ENCODE results near the gene AP3S2.
"Not testable (repeated sequence)": the region's sequence is repeated elsewhere in the genome, so short reads cannot be mapped to it uniquely, and the experiment has no call there.

Gene AP3S2

GRCh38 chr15:89893696-89894447, at the start of gene AP3S2:
Gene AP3S2, minus strand, starts transcription at chr15:89893994. Its CDS starts 45 bp downstream, at chr15:89893949.
- no peak for TF ChIP-seq CTCF (IDR thresholded peaks at IDR 0.05)
- Histone ChIP-seq H3K27me3 (ENCODE audit: control insufficient read depth, insufficient read depth, low read length) (no peaks in the 10 kb centered on the region), H3K4me2 (ENCODE audit: low read length) (peak within 1 kb of the TSS; percentile 78), H3K79me2 (no peaks in the 10 kb centered on the region), H3K27ac (peak within 1 kb of the TSS; percentile 86), H3K9me3 (ENCODE audit: control insufficient read depth, low read length) (no peaks in the 10 kb centered on the region), H3K9ac (peak within 1 kb of the TSS; percentile 72), H3K4me3 (ENCODE audit: low read depth, low read length) (peak within 1 kb of the TSS; percentile 90), H3K36me3 (ENCODE audit: control insufficient read depth, insufficient read depth, low read length) (no peaks in the 10 kb centered on the region), H2AFZ (peak within 1 kb of the TSS; percentile 83), H3K4me1 (peaks cover 2% of the 10 kb centered on the region)

- Histone ChIP-seq H3K9me3 (ENCODE audit: control insufficient read depth, low read length) (no peaks in the 10 kb centered on the region), H3K27ac (no peak overlapping the region), H3K27me3 (ENCODE audit: control insufficient read depth, insufficient read depth, low read length) (no peaks in the 10 kb centered on the region), H3K79me2 (no peaks in the 10 kb centered on the region), H2AFZ (no peak overlapping the region), H3K4me1 (no peaks in the 10 kb centered on the region), H3K9ac (no peak overlapping the region), H3K4me2 (ENCODE audit: low read length) (no peak overlapping the region), H3K36me3 (ENCODE audit: control insufficient read depth, insufficient read depth, low read length) (no peaks in the 10 kb centered on the region), H3K4me3 (ENCODE audit: low read depth, low read length) (no peak overlapping the region)
- no peak for TF ChIP-seq CTCF (IDR thresholded peaks at IDR 0.05)
Measured at GRCh38 chr15:89939910-89940309, 46.1 kb upstream of the AP3S2 start.

- H3K4me3 ChIP-seq (ENCODE audit: low read depth, low read length); H3K27ac ChIP-seq; H3K9ac ChIP-seq; H3K27me3 ChIP-seq (ENCODE audit: control insufficient read depth, insufficient read depth, low read length); H3K9me3 ChIP-seq (ENCODE audit: control insufficient read depth, low read length); H3K36me3 ChIP-seq (ENCODE audit: control insufficient read depth, insufficient read depth, low read length); H3K79me2 ChIP-seq; H3K4me2 ChIP-seq (ENCODE audit: low read length); H3K4me1 ChIP-seq; H2AFZ ChIP-seq: not testable (repeated sequence)
Measured at GRCh38 chr15:89939377-89939776, 45.6 kb upstream of the AP3S2 start.

GRCh38 chr15:89937365-89938350, 43.9 kb upstream of the AP3S2 start:
- H3K4me1 ChIP-seq = no peaks in the 10 kb centered on the region
- H3K4me2 ChIP-seq (ENCODE audit: low read length) = no peak overlapping the region
- no peak overlapping the region for H3K4me3 ChIP-seq (ENCODE audit: low read depth, low read length)
- no peaks in the 10 kb centered on the region for H3K9me3 ChIP-seq (ENCODE audit: control insufficient read depth, low read length)
- no peaks in the 10 kb centered on the region for H3K79me2 ChIP-seq
- no peaks in the 10 kb centered on the region for H3K27me3 ChIP-seq (ENCODE audit: control insufficient read depth, insufficient read depth, low read length)
- TF ChIP-seq CTCF (IDR thresholded peaks at IDR 0.05) = no peak
- no peak overlapping the region for H3K27ac ChIP-seq
- no peak overlapping the region for H2AFZ ChIP-seq
- no peaks in the 10 kb centered on the region for H3K36me3 ChIP-seq (ENCODE audit: control insufficient read depth, insufficient read depth, low read length)
- no peak overlapping the region for H3K9ac ChIP-seq

GRCh38 chr15:89936786-89937265, 43.0 kb upstream of the AP3S2 start:
- Histone ChIP-seq H3K9me3 (ENCODE audit: control insufficient read depth, low read length) (no peaks in the 10 kb centered on the region), H3K4me3 (ENCODE audit: low read depth, low read length) (no peak overlapping the region), H3K4me1 (no peaks in the 10 kb centered on the region), H2AFZ (no peak overlapping the region), H3K79me2 (no peaks in the 10 kb centered on the region), H3K27ac (no peak overlapping the region), H3K9ac (no peak overlapping the region), H3K4me2 (ENCODE audit: low read length) (no peak overlapping the region), H3K36me3 (ENCODE audit: control insufficient read depth, insufficient read depth, low read length) (no peaks in the 10 kb centered on the region), H3K27me3 (ENCODE audit: control insufficient read depth, insufficient read depth, low read length) (no peaks in the 10 kb centered on the region)
- TF ChIP-seq CTCF (IDR thresholded peaks at IDR 0.05) = no peak

Data from parathyroid adenoma (tissue), 2 donors.